WTC11 (cell line): Measurements from ENCODE around the gene PDLIM7. TPM values are rescaled to one million over a fixed set of nuclear protein-coding genes. Genes with fewer than 3 reads are reported as not detected.

Experiments
- ELF4 ChIP-seq: sonication (generic); formaldehyde crosslinking; IDR thresholded peaks from 2 replicates; pipeline ENCODE4 v1.8.1; 2022; ENCODE audit warnings: low read depth, mild to moderate bottlenecking, moderate library complexity, missing genetic modification reagents
- EMX1 ChIP-seq: fragments of 250-450 bp; sonication (Bioruptor Pico); IDR thresholded peaks from 2 replicates; pipeline ENCODE4 v1.8.0; 2021; ENCODE audit warnings: mild to moderate bottlenecking
- ETV6 ChIP-seq: sonication (generic); formaldehyde crosslinking; IDR thresholded peaks from 2 replicates; pipeline ENCODE4 v1.8.1; 2022; ENCODE audit warnings: mild to moderate bottlenecking, missing genetic modification reagents
- NR1H2 ChIP-seq: sonication (generic); formaldehyde crosslinking; IDR thresholded peaks from 2 replicates; pipeline ENCODE4 v1.9.0; 2021; ENCODE audit warnings: mild to moderate bottlenecking, moderate library complexity, missing genetic modification reagents
- NR2C2 ChIP-seq: sonication (generic); formaldehyde crosslinking; IDR thresholded peaks from 2 replicates; pipeline ENCODE4 v1.8.0; 2022; ENCODE audit warnings: mild to moderate bottlenecking, missing genetic modification reagents
- SMAD3 ChIP-seq: sonication (generic); formaldehyde crosslinking; IDR thresholded peaks from 2 replicates; pipeline ENCODE4 v1.8.0; 2022; ENCODE audit warnings: missing genetic modification reagents, mild to moderate bottlenecking, borderline replicate concordance
- SMAD4 ChIP-seq: sonication (generic); formaldehyde crosslinking; IDR thresholded peaks from 2 replicates; pipeline ENCODE4 v1.8.0; 2022; ENCODE audit warnings: mild to moderate bottlenecking, missing genetic modification reagents
- TEAD1 ChIP-seq: sonication (generic); formaldehyde crosslinking; IDR thresholded peaks from 2 replicates; pipeline ENCODE4 v1.8.0; 2022; ENCODE audit warnings: mild to moderate bottlenecking, missing genetic modification reagents
- ZNF232 ChIP-seq: sonication (generic); formaldehyde crosslinking; IDR thresholded peaks from 2 replicates; pipeline ENCODE4 v1.8.0; 2022; ENCODE audit warnings: mild to moderate bottlenecking, missing genetic modification reagents
- ZNF263 ChIP-seq: sonication (generic); formaldehyde crosslinking; IDR thresholded peaks from 2 replicates; pipeline ENCODE4 v1.8.1; 2022; ENCODE audit warnings: low read depth, mild to moderate bottlenecking, moderate library complexity, missing genetic modification reagents
- ZNF416 ChIP-seq: fragments of 250-450 bp; sonication (Bioruptor Pico); IDR thresholded peaks from 2 replicates; pipeline ENCODE4 v1.9.0; 2021; ENCODE audit warnings: mild to moderate bottlenecking, inconsistent platforms
- ZNF423 ChIP-seq: fragments of 250-450 bp; sonication (Bioruptor Pico); IDR thresholded peaks from 2 replicates; pipeline ENCODE4 v2.1.2; 2022; ENCODE audit warnings: mild to moderate bottlenecking, moderate library complexity
- total RNA-seq: library from RNA; stranded (reverse); gene quantifications from 3 replicates; pipeline ENCODE4 v1.2.3, GENCODE V29; 2021
- TF ChIP-seq, protein P1 (sequence below): sonication (generic); formaldehyde crosslinking; conservative IDR thresholded peaks from 2 replicates; pipeline ENCODE4 v1.8.1; 2022; ENCODE audit warnings: mild to moderate bottlenecking, missing genetic modification reagents
- TF ChIP-seq, protein P2 (sequence below): sonication (generic); formaldehyde crosslinking; IDR thresholded peaks from 2 replicates; pipeline ENCODE4 v1.8.1; 2023; ENCODE audit warnings: mild to moderate bottlenecking, moderate library complexity, missing genetic modification reagents
- TF ChIP-seq, protein P3 (sequence below): fragments of 200-600 bp; IDR thresholded peaks from 2 replicates; pipeline ENCODE4 v1.8.0; 2022; ENCODE audit warnings: antibody characterized with exemption
- TF ChIP-seq, protein P4 (sequence below): sonication (generic); formaldehyde crosslinking; IDR thresholded peaks from 2 replicates; pipeline ENCODE4 v1.8.1; 2023; ENCODE audit warnings: mild to moderate bottlenecking, missing genetic modification reagents
- TF ChIP-seq, protein P5 (sequence below): fragments of 250-450 bp; sonication (Bioruptor Pico); IDR thresholded peaks from 2 replicates; pipeline ENCODE4 v1.9.0; 2021; ENCODE audit warnings: mild to moderate bottlenecking
- TF ChIP-seq, protein P6 (sequence below): sonication (generic); formaldehyde crosslinking; conservative IDR thresholded peaks from 2 replicates; pipeline ENCODE4 v1.8.1; 2023; ENCODE audit warnings: mild to moderate bottlenecking, low read depth, missing genetic modification reagents, moderate library complexity
- TF ChIP-seq, protein P7 (sequence below): sonication (generic); formaldehyde crosslinking; IDR thresholded peaks from 2 replicates; pipeline ENCODE4 v1.8.1; 2022; ENCODE audit warnings: low read depth, mild to moderate bottlenecking, moderate library complexity, missing genetic modification reagents, borderline replicate concordance
- TF ChIP-seq, protein P8 (sequence below): fragments of 250-450 bp; sonication (Bioruptor Pico); IDR thresholded peaks from 2 replicates; pipeline ENCODE4 v1.9.0; 2021; ENCODE audit warnings: mild to moderate bottlenecking, borderline replicate concordance

Gene PDLIM7
- total RNA-seq, 1 experiment from 2014 or later: 142 TPM

DNA sequence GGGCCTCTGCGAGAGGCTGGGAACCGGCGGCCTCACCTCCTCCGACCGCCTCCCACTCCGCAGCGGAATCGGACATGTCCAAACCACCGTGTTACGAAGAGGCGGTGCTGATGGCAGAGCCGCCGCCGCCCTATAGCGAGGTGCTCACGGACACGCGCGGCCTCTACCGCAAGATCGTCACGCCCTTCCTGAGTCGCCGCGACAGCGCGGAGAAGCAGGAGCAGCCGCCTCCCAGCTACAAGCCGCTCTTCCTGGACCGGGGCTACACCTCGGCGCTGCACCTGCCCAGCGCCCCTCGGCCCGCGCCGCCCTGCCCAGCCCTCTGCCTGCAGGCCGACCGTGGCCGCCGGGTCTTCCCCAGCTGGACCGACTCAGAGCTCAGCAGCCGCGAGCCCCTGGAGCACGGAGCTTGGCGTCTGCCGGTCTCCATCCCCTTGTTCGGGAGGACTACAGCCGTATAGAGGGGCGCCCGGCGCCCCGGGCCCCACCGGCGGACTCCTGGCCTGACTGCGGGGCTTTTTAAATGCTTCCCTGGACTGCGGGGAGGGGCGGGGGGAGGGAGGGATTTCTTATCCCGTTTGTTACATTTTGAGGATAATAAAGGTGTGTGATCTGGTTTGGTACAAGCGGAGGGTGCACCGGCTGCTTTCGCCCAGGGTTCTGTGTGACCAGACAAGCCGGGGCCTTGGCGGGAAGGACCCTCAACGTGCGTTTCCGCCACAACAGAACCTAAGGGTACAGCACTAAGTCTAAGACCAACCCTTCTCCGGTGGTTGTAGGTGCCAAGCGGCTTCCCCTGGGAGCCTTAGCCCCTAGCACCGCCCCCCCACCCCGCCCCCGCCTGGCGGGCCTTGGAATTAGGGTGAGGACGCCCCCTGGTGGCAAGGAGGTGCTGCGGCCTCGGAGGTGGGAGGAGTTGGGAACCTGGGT is 41.5 kb downstream of the PDLIM7 start (continued):
- TF ChIP-seq, protein P1, sequence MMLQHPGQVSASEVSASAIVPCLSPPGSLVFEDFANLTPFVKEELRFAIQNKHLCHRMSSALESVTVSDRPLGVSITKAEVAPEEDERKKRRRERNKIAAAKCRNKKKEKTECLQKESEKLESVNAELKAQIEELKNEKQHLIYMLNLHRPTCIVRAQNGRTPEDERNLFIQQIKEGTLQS (CRISPR knock-in tag): no peak
- TF ChIP-seq ZNF416: peak; percentile 96
- TF ChIP-seq, protein P2, sequence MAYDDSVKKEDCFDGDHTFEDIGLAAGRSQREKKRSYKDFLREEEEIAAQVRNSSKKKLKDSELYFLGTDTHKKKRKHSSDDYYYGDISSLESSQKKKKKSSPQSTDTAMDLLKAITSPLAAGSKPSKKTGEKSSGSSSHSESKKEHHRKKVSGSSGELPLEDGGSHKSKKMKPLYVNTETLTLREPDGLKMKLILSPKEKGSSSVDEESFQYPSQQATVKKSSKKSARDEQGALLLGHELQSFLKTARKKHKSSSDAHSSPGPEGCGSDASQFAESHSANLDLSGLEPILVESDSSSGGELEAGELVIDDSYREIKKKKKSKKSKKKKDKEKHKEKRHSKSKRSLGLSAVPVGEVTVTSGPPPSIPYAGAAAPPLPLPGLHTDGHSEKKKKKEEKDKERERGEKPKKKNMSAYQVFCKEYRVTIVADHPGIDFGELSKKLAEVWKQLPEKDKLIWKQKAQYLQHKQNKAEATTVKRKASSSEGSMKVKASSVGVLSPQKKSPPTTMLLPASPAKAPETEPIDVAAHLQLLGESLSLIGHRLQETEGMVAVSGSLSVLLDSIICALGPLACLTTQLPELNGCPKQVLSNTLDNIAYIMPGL (CRISPR knock-in tag): peak; percentile 31; the same call in 1 of the 2 replicates
- no peak for TF ChIP-seq NR2C2 (CRISPR knock-in tag)
- peak; percentile 14; the same call in 1 of the 2 replicates for TF ChIP-seq SMAD3 (CRISPR knock-in tag)
- peak; percentile 71 for TF ChIP-seq ZNF263 (CRISPR knock-in tag)
- TF ChIP-seq ETV6 (CRISPR knock-in tag): peak; percentile 17; the same call in 1 of the 2 replicates
- TF ChIP-seq NR1H2 (CRISPR knock-in tag): no peak
- TF ChIP-seq, protein P3, sequence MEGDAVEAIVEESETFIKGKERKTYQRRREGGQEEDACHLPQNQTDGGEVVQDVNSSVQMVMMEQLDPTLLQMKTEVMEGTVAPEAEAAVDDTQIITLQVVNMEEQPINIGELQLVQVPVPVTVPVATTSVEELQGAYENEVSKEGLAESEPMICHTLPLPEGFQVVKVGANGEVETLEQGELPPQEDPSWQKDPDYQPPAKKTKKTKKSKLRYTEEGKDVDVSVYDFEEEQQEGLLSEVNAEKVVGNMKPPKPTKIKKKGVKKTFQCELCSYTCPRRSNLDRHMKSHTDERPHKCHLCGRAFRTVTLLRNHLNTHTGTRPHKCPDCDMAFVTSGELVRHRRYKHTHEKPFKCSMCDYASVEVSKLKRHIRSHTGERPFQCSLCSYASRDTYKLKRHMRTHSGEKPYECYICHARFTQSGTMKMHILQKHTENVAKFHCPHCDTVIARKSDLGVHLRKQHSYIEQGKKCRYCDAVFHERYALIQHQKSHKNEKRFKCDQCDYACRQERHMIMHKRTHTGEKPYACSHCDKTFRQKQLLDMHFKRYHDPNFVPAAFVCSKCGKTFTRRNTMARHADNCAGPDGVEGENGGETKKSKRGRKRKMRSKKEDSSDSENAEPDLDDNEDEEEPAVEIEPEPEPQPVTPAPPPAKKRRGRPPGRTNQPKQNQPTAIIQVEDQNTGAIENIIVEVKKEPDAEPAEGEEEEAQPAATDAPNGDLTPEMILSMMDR: peak; percentile 77
- no peak for TF ChIP-seq ZNF423
- TF ChIP-seq ZNF232 (CRISPR knock-in tag): no peak
- TF ChIP-seq EMX1 (CRISPR knock-in tag): peak; percentile 92
- TF ChIP-seq TEAD1 (CRISPR knock-in tag): no peak; the same call in 1 of the 2 replicates
- TF ChIP-seq, protein P4, sequence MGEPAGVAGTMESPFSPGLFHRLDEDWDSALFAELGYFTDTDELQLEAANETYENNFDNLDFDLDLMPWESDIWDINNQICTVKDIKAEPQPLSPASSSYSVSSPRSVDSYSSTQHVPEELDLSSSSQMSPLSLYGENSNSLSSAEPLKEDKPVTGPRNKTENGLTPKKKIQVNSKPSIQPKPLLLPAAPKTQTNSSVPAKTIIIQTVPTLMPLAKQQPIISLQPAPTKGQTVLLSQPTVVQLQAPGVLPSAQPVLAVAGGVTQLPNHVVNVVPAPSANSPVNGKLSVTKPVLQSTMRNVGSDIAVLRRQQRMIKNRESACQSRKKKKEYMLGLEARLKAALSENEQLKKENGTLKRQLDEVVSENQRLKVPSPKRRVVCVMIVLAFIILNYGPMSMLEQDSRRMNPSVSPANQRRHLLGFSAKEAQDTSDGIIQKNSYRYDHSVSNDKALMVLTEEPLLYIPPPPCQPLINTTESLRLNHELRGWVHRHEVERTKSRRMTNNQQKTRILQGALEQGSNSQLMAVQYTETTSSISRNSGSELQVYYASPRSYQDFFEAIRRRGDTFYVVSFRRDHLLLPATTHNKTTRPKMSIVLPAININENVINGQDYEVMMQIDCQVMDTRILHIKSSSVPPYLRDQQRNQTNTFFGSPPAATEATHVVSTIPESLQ (CRISPR knock-in tag): no peak
- no peak for TF ChIP-seq SMAD4 (CRISPR knock-in tag)
- TF ChIP-seq, protein P5, sequence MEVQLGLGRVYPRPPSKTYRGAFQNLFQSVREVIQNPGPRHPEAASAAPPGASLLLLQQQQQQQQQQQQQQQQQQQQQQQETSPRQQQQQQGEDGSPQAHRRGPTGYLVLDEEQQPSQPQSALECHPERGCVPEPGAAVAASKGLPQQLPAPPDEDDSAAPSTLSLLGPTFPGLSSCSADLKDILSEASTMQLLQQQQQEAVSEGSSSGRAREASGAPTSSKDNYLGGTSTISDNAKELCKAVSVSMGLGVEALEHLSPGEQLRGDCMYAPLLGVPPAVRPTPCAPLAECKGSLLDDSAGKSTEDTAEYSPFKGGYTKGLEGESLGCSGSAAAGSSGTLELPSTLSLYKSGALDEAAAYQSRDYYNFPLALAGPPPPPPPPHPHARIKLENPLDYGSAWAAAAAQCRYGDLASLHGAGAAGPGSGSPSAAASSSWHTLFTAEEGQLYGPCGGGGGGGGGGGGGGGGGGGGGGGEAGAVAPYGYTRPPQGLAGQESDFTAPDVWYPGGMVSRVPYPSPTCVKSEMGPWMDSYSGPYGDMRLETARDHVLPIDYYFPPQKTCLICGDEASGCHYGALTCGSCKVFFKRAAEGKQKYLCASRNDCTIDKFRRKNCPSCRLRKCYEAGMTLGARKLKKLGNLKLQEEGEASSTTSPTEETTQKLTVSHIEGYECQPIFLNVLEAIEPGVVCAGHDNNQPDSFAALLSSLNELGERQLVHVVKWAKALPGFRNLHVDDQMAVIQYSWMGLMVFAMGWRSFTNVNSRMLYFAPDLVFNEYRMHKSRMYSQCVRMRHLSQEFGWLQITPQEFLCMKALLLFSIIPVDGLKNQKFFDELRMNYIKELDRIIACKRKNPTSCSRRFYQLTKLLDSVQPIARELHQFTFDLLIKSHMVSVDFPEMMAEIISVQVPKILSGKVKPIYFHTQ (CRISPR knock-in tag): peak; percentile 79; the same call in 1 of the 2 replicates
- TF ChIP-seq, protein P6, sequence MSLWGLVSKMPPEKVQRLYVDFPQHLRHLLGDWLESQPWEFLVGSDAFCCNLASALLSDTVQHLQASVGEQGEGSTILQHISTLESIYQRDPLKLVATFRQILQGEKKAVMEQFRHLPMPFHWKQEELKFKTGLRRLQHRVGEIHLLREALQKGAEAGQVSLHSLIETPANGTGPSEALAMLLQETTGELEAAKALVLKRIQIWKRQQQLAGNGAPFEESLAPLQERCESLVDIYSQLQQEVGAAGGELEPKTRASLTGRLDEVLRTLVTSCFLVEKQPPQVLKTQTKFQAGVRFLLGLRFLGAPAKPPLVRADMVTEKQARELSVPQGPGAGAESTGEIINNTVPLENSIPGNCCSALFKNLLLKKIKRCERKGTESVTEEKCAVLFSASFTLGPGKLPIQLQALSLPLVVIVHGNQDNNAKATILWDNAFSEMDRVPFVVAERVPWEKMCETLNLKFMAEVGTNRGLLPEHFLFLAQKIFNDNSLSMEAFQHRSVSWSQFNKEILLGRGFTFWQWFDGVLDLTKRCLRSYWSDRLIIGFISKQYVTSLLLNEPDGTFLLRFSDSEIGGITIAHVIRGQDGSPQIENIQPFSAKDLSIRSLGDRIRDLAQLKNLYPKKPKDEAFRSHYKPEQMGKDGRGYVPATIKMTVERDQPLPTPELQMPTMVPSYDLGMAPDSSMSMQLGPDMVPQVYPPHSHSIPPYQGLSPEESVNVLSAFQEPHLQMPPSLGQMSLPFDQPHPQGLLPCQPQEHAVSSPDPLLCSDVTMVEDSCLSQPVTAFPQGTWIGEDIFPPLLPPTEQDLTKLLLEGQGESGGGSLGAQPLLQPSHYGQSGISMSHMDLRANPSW: no peak
- TF ChIP-seq, protein P7, sequence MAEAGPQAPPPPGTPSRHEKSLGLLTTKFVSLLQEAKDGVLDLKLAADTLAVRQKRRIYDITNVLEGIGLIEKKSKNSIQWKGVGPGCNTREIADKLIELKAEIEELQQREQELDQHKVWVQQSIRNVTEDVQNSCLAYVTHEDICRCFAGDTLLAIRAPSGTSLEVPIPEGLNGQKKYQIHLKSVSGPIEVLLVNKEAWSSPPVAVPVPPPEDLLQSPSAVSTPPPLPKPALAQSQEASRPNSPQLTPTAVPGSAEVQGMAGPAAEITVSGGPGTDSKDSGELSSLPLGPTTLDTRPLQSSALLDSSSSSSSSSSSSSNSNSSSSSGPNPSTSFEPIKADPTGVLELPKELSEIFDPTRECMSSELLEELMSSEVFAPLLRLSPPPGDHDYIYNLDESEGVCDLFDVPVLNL (CRISPR knock-in tag): no peak
- TF ChIP-seq, protein P8, sequence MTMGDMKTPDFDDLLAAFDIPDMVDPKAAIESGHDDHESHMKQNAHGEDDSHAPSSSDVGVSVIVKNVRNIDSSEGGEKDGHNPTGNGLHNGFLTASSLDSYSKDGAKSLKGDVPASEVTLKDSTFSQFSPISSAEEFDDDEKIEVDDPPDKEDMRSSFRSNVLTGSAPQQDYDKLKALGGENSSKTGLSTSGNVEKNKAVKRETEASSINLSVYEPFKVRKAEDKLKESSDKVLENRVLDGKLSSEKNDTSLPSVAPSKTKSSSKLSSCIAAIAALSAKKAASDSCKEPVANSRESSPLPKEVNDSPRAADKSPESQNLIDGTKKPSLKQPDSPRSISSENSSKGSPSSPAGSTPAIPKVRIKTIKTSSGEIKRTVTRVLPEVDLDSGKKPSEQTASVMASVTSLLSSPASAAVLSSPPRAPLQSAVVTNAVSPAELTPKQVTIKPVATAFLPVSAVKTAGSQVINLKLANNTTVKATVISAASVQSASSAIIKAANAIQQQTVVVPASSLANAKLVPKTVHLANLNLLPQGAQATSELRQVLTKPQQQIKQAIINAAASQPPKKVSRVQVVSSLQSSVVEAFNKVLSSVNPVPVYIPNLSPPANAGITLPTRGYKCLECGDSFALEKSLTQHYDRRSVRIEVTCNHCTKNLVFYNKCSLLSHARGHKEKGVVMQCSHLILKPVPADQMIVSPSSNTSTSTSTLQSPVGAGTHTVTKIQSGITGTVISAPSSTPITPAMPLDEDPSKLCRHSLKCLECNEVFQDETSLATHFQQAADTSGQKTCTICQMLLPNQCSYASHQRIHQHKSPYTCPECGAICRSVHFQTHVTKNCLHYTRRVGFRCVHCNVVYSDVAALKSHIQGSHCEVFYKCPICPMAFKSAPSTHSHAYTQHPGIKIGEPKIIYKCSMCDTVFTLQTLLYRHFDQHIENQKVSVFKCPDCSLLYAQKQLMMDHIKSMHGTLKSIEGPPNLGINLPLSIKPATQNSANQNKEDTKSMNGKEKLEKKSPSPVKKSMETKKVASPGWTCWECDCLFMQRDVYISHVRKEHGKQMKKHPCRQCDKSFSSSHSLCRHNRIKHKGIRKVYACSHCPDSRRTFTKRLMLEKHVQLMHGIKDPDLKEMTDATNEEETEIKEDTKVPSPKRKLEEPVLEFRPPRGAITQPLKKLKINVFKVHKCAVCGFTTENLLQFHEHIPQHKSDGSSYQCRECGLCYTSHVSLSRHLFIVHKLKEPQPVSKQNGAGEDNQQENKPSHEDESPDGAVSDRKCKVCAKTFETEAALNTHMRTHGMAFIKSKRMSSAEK (CRISPR knock-in tag): 0 out of 2 replicates have a peak, but pooled peaks have one; percentile 63
- peak; percentile 81; the same call in 1 of the 2 replicates for TF ChIP-seq ELF4 (CRISPR knock-in tag)
